Heart left ventricle (tissue), 13 donors: ENCODE results near the gene SORL1.

Experiments
- CTCF ChIP-seq, 12 donors: fragments of 200-600 bp; sonication (generic) in 4 of 12; IDR thresholded peaks; one replicate each; pipeline versions ENCODE4 v1.5.0 to v1.8.0; 2018 to 2022; ENCODE audit warnings: antibody characterized with exemption in 12 of 12, mild to moderate bottlenecking in 5 of 12
- POLR2A ChIP-seq, 2 donors: fragments of 450-650 bp; IDR thresholded peaks; one replicate each; pipeline ENCODE4 v1.6.1; 2017; ENCODE audit warnings: antibody characterized with exemption in 2 of 2, mild to moderate bottlenecking in 2 of 2, moderate library complexity in 2 of 2
- donor health status: ischemic (EF 13 %, LVEDD 7.1; RV severe dilation, severe dysfunction).
- donor health status: DM: no; HTN: yes; CAD: no.
- donor health status: DM: no; HTN: no; CAD: no.
- donor health status: ischemic (EF 25% LVEDD 6.9; RV normal size, moderate dysfunction).
- donor health status: ischemic (EF 25% LVEDD 5.7; RV mildly dilated, moderate dysfunction).
- donor health status: ischemic (EF 35%, LVEDD 5.7; RV mildly dilated, moderate dysfunction).
- donor health status: nonischemic (EF 11% LVEDD 7.7; RV severe dilation, severe dysfunction).
- donor health status: DM: yes; HTN: yes; CAD: no.
- donor health status: PGD.
- donor health status: ischemic (EF 29% LVEDD 5.4; RV normal size, mild dysfunction).
- donor health status: nonischemic (EF 23%, LVEDD 6.1; RV moderate dilation, normal function).

- TF ChIP-seq CTCF (IDR thresholded peaks at IDR 0.05) (no peak), POLR2A (IDR thresholded peaks at IDR 0.05) (no peak)
Measured at GRCh38 chr11:121455115-121455514, 3.0 kb downstream of the SORL1 start.
